Ascending aorta (tissue), 2 donors: ENCODE data around the gene EIF5. TPM values are rescaled to one million over a fixed set of nuclear protein-coding genes. Genes with fewer than 3 reads are reported as not detected.
"Not testable (repeated sequence)": the region's sequence is repeated elsewhere in the genome, so short reads cannot be mapped to it uniquely, and the experiment has no call there.

Source experiments
- DNase-seq, 2 donors: peaks; one replicate each; pipeline ENCODE4 v3.0.0-alpha.2; 2019; ENCODE audit warnings: low spot score in 2 of 2
- H3K27ac ChIP-seq, 2 donors: fragments of 200-600 bp; sonication (generic); one replicate each; pipeline ENCODE4 v1.5.1; 2016 to 2017; ENCODE audit warnings: mild to moderate bottlenecking in 1 of 2
- H3K27me3 ChIP-seq: fragments of 200-600 bp; sonication (generic); one replicate; pipeline ENCODE4 v1.5.1; 2017
- H3K36me3 ChIP-seq, 2 donors: fragments of 200-600 bp; sonication (generic); one replicate each; pipeline ENCODE4 v1.5.1; 2016
- H3K4me1 ChIP-seq, 2 donors: fragments of 200-600 bp; sonication (generic); one replicate each; pipeline ENCODE4 v1.5.1; 2016 to 2017; ENCODE audit warnings: mild to moderate bottlenecking in 1 of 2
- H3K4me3 ChIP-seq, 2 donors: fragments of 200-600 bp; sonication (generic); one replicate each; pipeline ENCODE4 v1.5.1; 2016 to 2017; ENCODE audit warnings: mild to moderate bottlenecking in 1 of 2
- H3K9me3 ChIP-seq, 2 donors: fragments of 200-600 bp; sonication (generic); one replicate each; pipeline ENCODE4 v1.5.1; 2016
- intact Hi-C: fragments of 100-400 bp; cut with DNase I; formaldehyde crosslinking; loops from one replicate; pipeline ENCODE4 v1.15.1; 2023
- total RNA-seq: library from RNA; depleted of rRNA; stranded (reverse); fragments of >200 nt; gene quantifications from one replicate; pipeline ENCODE4 v1.1.0, GENCODE V29; 2016
- TF ChIP-seq, protein P1 (sequence below), 3 experiments: fragments of 200-600 bp in 2 of 3; fragments of 450-650 bp in 1 of 3; sonication (generic) in 2 of 3; IDR thresholded peaks; one replicate each; pipeline ENCODE4 v1.5.1; 2016 to 2019; ENCODE audit warnings: antibody characterized with exemption in 3 of 3, mild to moderate bottlenecking in 1 of 3, moderate library complexity in 1 of 3

The EIF5 gene
- total RNA-seq, 1 donor from 2014 or later: 85.5 TPM

GRCh38 chr14:103356024-103356682 lies 22.1 kb downstream of the EIF5 start:
- H3K36me3 ChIP-seq: no peaks in the 10 kb centered on the region
- H3K4me3 ChIP-seq: no peak overlapping the region
- H3K27me3 ChIP-seq: no peaks in the 10 kb centered on the region
- intact Hi-C loops: no loop called here
- no peak for DNase-seq
- H3K9me3 ChIP-seq: no peaks in the 10 kb centered on the region
- H3K4me1 ChIP-seq: no peaks in the 10 kb centered on the region
- H3K27ac ChIP-seq: no peak overlapping the region
- TF ChIP-seq, protein P1, sequence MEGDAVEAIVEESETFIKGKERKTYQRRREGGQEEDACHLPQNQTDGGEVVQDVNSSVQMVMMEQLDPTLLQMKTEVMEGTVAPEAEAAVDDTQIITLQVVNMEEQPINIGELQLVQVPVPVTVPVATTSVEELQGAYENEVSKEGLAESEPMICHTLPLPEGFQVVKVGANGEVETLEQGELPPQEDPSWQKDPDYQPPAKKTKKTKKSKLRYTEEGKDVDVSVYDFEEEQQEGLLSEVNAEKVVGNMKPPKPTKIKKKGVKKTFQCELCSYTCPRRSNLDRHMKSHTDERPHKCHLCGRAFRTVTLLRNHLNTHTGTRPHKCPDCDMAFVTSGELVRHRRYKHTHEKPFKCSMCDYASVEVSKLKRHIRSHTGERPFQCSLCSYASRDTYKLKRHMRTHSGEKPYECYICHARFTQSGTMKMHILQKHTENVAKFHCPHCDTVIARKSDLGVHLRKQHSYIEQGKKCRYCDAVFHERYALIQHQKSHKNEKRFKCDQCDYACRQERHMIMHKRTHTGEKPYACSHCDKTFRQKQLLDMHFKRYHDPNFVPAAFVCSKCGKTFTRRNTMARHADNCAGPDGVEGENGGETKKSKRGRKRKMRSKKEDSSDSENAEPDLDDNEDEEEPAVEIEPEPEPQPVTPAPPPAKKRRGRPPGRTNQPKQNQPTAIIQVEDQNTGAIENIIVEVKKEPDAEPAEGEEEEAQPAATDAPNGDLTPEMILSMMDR (IDR thresholded peaks at IDR 0.05): no peak

DNA sequence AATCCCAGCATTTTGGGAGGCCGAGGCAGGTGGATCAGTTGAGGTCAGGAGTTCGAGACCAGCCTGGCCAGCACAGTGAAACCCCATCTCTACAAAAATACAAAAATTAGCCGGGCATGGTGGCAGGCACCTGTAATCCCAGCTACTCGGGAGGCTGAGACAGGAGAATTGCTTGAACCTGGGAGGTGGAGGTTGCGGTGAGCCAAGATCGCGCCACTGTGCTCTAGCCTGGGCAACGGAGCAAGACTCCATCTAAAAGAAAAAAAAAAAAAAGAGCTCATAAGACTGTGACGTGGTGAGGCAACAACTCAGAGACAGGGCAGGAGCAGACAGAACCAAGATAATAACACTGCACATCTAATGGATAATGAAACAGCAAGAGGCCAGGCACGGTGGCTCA lies 23.5 kb downstream of the EIF5 start:
- H3K9me3 ChIP-seq, H3K4me1 ChIP-seq, H3K27me3 ChIP-seq, DNase-seq, H3K4me3 ChIP-seq, H3K27ac ChIP-seq, H3K36me3 ChIP-seq, intact Hi-C loops: not testable (repeated sequence)

DNA sequence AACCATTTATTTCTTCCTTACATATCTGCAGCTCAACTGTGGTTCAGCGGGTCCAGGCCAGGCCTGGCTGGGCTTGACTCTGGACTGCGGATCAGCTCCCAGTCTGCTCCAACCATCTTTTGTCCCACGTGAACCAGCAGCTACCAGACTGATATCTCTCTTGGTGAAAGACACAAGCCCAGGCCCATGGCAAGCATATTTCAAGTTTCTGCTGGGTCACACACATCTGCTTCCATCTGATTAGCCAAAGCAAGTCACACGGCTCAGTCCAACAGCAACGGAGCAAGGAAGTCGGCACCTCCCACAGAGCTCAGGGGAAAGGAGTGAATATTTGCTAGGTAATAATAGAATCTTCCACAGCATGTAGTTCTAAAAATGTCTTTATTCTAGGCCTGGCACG lies 26.5 kb downstream of the EIF5 start:
- DNase-seq: no peak
- TF ChIP-seq, protein P1 (IDR thresholded peaks at IDR 0.05): no peak
- intact Hi-C loops: no loop called here

GRCh38 chr14:103361867-103362266 lies 27.8 kb downstream of the EIF5 start:
- no peak for DNase-seq
- intact Hi-C loops: no loop called here
- Histone ChIP-seq H3K27me3 (no peaks in the 10 kb centered on the region), H3K36me3 (no peaks in the 10 kb centered on the region), H3K9me3 (peaks cover 0 to 10% of the 10 kb centered on the region in 2 donors), H3K4me3 (no peak overlapping the region), H3K4me1 (no peaks in the 10 kb centered on the region), H3K27ac (no peak overlapping the region)
- TF ChIP-seq, protein P1 (IDR thresholded peaks at IDR 0.05): no peak

More for the DNA sequence above, 26.5 kb downstream of the EIF5 start:
- Histone ChIP-seq H3K4me1 (no peaks in the 10 kb centered on the region), H3K36me3 (no peaks in the 10 kb centered on the region), H3K9me3 (peaks cover 0 to 10% of the 10 kb centered on the region in 2 donors), H3K27ac (no peak overlapping the region), H3K4me3 (no peak overlapping the region), H3K27me3 (no peaks in the 10 kb centered on the region)

GRCh38 chr14:103362780-103363179 lies 28.7 kb downstream of the EIF5 start:
- DNase-seq: no peak
- Histone ChIP-seq H3K4me1 (no peaks in the 10 kb centered on the region), H3K36me3 (no peaks in the 10 kb centered on the region), H3K4me3 (no peak overlapping the region), H3K27me3 (no peaks in the 10 kb centered on the region), H3K9me3 (peaks cover 0 to 10% of the 10 kb centered on the region in 2 donors), H3K27ac (no peak overlapping the region)
- intact Hi-C loops: no loop called here
- TF ChIP-seq, protein P1 (IDR thresholded peaks at IDR 0.05): no peak

DNA sequence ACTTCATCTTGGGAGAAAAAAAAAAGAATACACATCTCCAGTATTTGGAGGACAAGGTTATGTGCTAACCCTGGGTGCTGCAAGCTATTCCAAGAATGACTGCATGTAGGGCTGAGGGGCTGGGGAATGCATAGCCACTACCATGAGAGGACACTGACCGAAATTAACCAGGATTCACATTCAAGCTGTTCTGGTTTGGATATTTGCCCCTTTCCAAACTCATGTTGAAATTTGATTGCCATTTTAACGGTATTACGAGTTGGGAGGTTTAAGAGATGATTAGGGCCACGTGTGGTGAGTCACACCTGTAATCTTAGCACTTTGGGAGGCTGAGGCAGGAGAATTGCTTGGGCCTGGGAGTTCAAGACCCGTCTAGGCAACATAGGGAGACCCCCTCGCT lies 32.7 kb downstream of the EIF5 start:
- intact Hi-C loops: no loop called here
- Histone ChIP-seq H3K27ac (no peak overlapping the region), H3K27me3 (no peaks in the 10 kb centered on the region), H3K36me3 (no peaks in the 10 kb centered on the region), H3K9me3 (peaks cover 0 to 10% of the 10 kb centered on the region in 2 donors), H3K4me3 (no peak overlapping the region), H3K4me1 (no peaks in the 10 kb centered on the region)
- TF ChIP-seq, protein P1 (IDR thresholded peaks at IDR 0.05): no peak
- no peak for DNase-seq
